T-helper 2 cell (primary cell): ENCODE measurements around the gene ATP8B2.

Experiments
- DNase-seq, 5 experiments: peaks; one replicate each; pipeline versions ENCODE4 v3.0.0 to v3.0.0-alpha.2; 2012 to 2022

ATP8B2 gene

DNA sequence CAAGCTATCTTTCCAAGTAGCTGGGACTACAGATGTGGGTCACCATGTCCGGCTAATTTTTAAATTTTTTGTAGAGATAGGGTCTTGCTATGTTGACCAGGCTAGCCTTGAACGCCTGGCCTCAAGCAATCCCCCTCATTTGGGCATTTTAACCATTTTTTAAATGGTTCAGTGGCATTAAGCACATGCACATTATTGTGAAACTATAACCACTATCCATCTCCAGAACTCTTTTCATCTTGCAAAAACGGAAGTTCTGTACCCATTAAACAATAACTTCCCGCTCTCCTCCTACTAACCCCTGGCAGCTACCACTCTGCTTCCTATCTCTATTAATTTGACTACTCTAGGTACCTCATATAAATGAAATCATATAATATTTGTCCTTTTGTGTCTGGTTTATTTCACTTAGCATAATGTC is 75.1 kb downstream of the ATP8B2 start:
- DNase-seq, result no peak
